CD4-positive, alpha-beta T cell (primary cell): ENCODE data around the gene ARHGEF17. TPM values are rescaled to one million over a fixed set of nuclear protein-coding genes. Genes with fewer than 3 reads are reported as not detected.
A peak's percentile ranks its signal among the peaks of the same experiment; 100 is the strongest.

Experiments
- ATAC-seq: fragments of 200-7000 bp; cut with Tn5 transposase; one replicate; pipeline ENCODE4 v1.10.0; 2022; ENCODE audit warnings: mild to moderate bottlenecking; ENCODE audit not compliant: poor library complexity
- CTCF ChIA-PET: fragments of 350-600 bp; sonication (Branson Sonifier 250); formaldehyde crosslinking; loops from one replicate; lab custom pipeline; 2021; ENCODE audit warnings: antibody characterized with exemption, inconsistent platforms; lab: Charles Lee
- POLR2A ChIA-PET: fragments of 350-600 bp; sonication (Branson Sonifier 250); formaldehyde crosslinking; loops from one replicate; lab custom pipeline; 2021; ENCODE audit warnings: antibody characterized with exemption, inconsistent platforms; lab: Charles Lee
- DNase-seq, 14 experiments: peaks; one replicate each; pipeline ENCODE4 v3.0.0-alpha.2; 2013 to 2020; ENCODE audit warnings: mixed read lengths in 2 of 14
- H3K27ac ChIP-seq, 2 donors: one replicate each; pipeline versions ENCODE4 v1.5.1 to v1.7.0; 2013; ENCODE audit warnings: low read length in 2 of 2, low read depth in 1 of 2, mild to moderate bottlenecking in 1 of 2
- H3K27me3 ChIP-seq, 2 experiments: 1 replicate in 1 of 2; 2 replicates in 1 of 2; pipeline versions ENCODE4 v1.6.1 to v1.7.0; 2013; ENCODE audit warnings: low read length in 2 of 2, control low read depth in 1 of 2, mild to moderate bottlenecking in 1 of 2, moderate library complexity in 1 of 2; ENCODE audit not compliant: insufficient read depth in 2 of 2, control insufficient read depth in 1 of 2
- H3K36me3 ChIP-seq: one replicate; pipeline ENCODE4 v1.6.1; 2013; ENCODE audit warnings: low read length, control low read depth; ENCODE audit not compliant: insufficient read depth
- H3K4me1 ChIP-seq: one replicate; pipeline ENCODE4 v1.6.1; 2013; ENCODE audit warnings: low read length, control low read depth; ENCODE audit not compliant: insufficient read depth
- H3K4me3 ChIP-seq: one replicate; pipeline ENCODE4 v1.5.1; 2013; ENCODE audit warnings: mild to moderate bottlenecking, low read length, moderate library complexity
- H3K9me3 ChIP-seq, 2 experiments: 1 replicate in 1 of 2; 2 replicates in 1 of 2; pipeline versions ENCODE4 v1.6.1 to v1.7.0; 2013; ENCODE audit warnings: low read length in 2 of 2, mild to moderate bottlenecking in 2 of 2, control low read depth in 1 of 2, moderate library complexity in 1 of 2; ENCODE audit not compliant: control insufficient read depth in 1 of 2, insufficient read depth in 1 of 2
- H3K27ac Mint-ChIP-seq: one replicate; pipeline ENCODE4 v1.8.0; 2020; ENCODE audit warnings: mixed read lengths
- H3K27me3 Mint-ChIP-seq: one replicate; pipeline ENCODE4 v1.8.0; 2021; ENCODE audit warnings: mixed read lengths
- H3K36me3 Mint-ChIP-seq: one replicate; pipeline ENCODE4 v1.8.0; 2021; ENCODE audit warnings: low read depth, mixed read lengths
- H3K4me1 Mint-ChIP-seq: one replicate; pipeline ENCODE4 v1.8.0; 2021; ENCODE audit warnings: low read depth, mixed read lengths
- H3K4me3 Mint-ChIP-seq: one replicate; pipeline ENCODE4 v1.8.0; 2020; ENCODE audit warnings: mild to moderate bottlenecking, mixed read lengths
- H3K9me3 Mint-ChIP-seq: one replicate; pipeline ENCODE4 v1.8.0; 2020; ENCODE audit warnings: mixed read lengths
- CTCF ChIP-seq: fragments of 200-600 bp; IDR thresholded peaks from one replicate; pipeline ENCODE4 v1.8.0; 2022; ENCODE audit warnings: antibody characterized with exemption, mild to moderate bottlenecking
- intact Hi-C, 2 experiments: fragments of 100-400 bp; cut with DNase I in 1 of 2; cut with micrococcal nuclease in 1 of 2; formaldehyde crosslinking; loops; one replicate each; pipeline versions ENCODE4 v1.15.1 to v1.9.0; 2023 to 2025; cut with DNase I, micrococcal nuclease
- total RNA-seq, 174 experiments: library from RNA in 2 of 174; stranded (reverse) in 2 of 174; gene quantifications; one replicate each; pipeline ENCODE4 v1.2.3 and lab custom pipeline; 2021 to 2026

ARHGEF17 gene
- total RNA-seq, 2 experiments from 2014 or later = not detected

GRCh38 chr11:73306977-73307322 lies 1.1 kb upstream of the ARHGEF17 start:
- Histone ChIP-seq H3K27me3 (peaks cover 26% of the 10 kb centered on the region in 2 experiments), H3K4me3 (peak overlapping the region; percentile 70), H3K36me3 (no peaks in the 10 kb centered on the region), H3K9me3 (no peaks in the 10 kb centered on the region), H3K4me1 (peaks cover 24% of the 10 kb centered on the region), H3K27ac (no peak overlapping the region)
- peaks cover 47% of the 10 kb centered on the region for H3K27me3 Mint-ChIP-seq
- no peaks in the 10 kb centered on the region for H3K9me3 Mint-ChIP-seq
- no peaks in the 10 kb centered on the region for H3K36me3 Mint-ChIP-seq
- no peak for DNase-seq
- POLR2A ChIA-PET = interaction anchor here (1.4 kb wide), 1 partner anchor 29 kb away, joined by 4 read pairs; no protein-coding TSS in a partner anchor
- H3K4me3 Mint-ChIP-seq = peak overlapping the region; percentile 92
- intact Hi-C loops = loop anchor here (1.0 to 10.0 kb wide), 5 partner anchors 28 to 355 kb away; no protein-coding TSS in a partner anchor
- CTCF ChIA-PET = interaction anchor here (1.1 to 3.3 kb wide), 7 partner anchors 27 to 297 kb away, joined by 3 to 38 read pairs (median 4); no protein-coding TSS in a partner anchor
- no peak overlapping the region for H3K27ac Mint-ChIP-seq
- no peak for TF ChIP-seq CTCF
- H3K4me1 Mint-ChIP-seq = peaks cover 10% of the 10 kb centered on the region
- ATAC-seq = no peak

GRCh38 chr11:73307323-73308002 lies 613 bp upstream of the ARHGEF17 start:
- no peaks in the 10 kb centered on the region for H3K36me3 Mint-ChIP-seq
- Histone ChIP-seq H3K27ac (no peak overlapping the region), H3K36me3 (no peaks in the 10 kb centered on the region), H3K4me1 (peaks cover 24% of the 10 kb centered on the region), H3K4me3 (peak overlapping the region; percentile 70), H3K9me3 (no peaks in the 10 kb centered on the region), H3K27me3 (peaks cover 23% of the 10 kb centered on the region in 2 experiments)
- intact Hi-C loops = loop anchor here (1.0 to 10.0 kb wide), 5 partner anchors 28 to 355 kb away; no protein-coding TSS in a partner anchor
- no peaks in the 10 kb centered on the region for H3K9me3 Mint-ChIP-seq
- H3K4me3 Mint-ChIP-seq = peak overlapping the region; percentile 92
- peaks cover 41% of the 10 kb centered on the region for H3K27me3 Mint-ChIP-seq
- ATAC-seq (peak; percentile 78), DNase-seq (peak; percentile 82 to 96 (median 86))
- POLR2A ChIA-PET = interaction anchor here (1.4 kb wide), 1 partner anchor 28 kb away, joined by 4 read pairs; no protein-coding TSS in a partner anchor
- peak; percentile 65 for TF ChIP-seq CTCF
- H3K27ac Mint-ChIP-seq = no peak overlapping the region
- peaks cover 10% of the 10 kb centered on the region for H3K4me1 Mint-ChIP-seq
- CTCF ChIA-PET = interaction anchor here (1.1 to 3.3 kb wide), 7 partner anchors 26 to 297 kb away, joined by 3 to 38 read pairs (median 4); no protein-coding TSS in a partner anchor

- CTCF ChIA-PET = interaction anchor here (0.8 to 3.3 kb wide), 2 partner anchors 27 to 42 kb away, joined by 3 to 38 read pairs; no protein-coding TSS in a partner anchor
- peaks cover 19 to 23% of the 10 kb centered on the region in 2 experiments for H3K27me3 ChIP-seq
- no peak overlapping the region for H3K27ac Mint-ChIP-seq
- no peaks in the 10 kb centered on the region for H3K9me3 Mint-ChIP-seq
- DNase-seq (peak in 2 of 14 experiments; percentile 25 to 46), ATAC-seq (no peak)
- no peaks in the 10 kb centered on the region for H3K9me3 ChIP-seq
- no peak overlapping the region for H3K4me3 ChIP-seq
- H3K4me1 Mint-ChIP-seq = peaks cover 10% of the 10 kb centered on the region
- no peak overlapping the region for H3K27ac ChIP-seq
- peaks cover 27% of the 10 kb centered on the region for H3K4me1 ChIP-seq
- no peaks in the 10 kb centered on the region for H3K36me3 Mint-ChIP-seq
- POLR2A ChIA-PET = interaction anchor here (0.6 to 1.2 kb wide), 2 partner anchors 12 to 351 kb away, joined by 3 read pairs; no protein-coding TSS in a partner anchor
- no peak overlapping the region for H3K4me3 Mint-ChIP-seq
- intact Hi-C loops = loop anchor here (5.0 to 10.0 kb wide), 3 partner anchors 83 to 353 kb away; no protein-coding TSS in a partner anchor
- H3K27me3 Mint-ChIP-seq = peaks cover 30% of the 10 kb centered on the region
- no peak for TF ChIP-seq CTCF
- no peaks in the 10 kb centered on the region for H3K36me3 ChIP-seq
Observed at GRCh38 chr11:73308961-73309919, 1.2 kb downstream of the ARHGEF17 start.
